ENCODE results near the gene NPFF. TPM values are rescaled to one million over a fixed set of nuclear protein-coding genes. Genes with fewer than 3 reads are reported as not detected.
"Not testable (repeated sequence)": the region's sequence is repeated elsewhere in the genome, so short reads cannot be mapped to it uniquely, and the experiment has no call there.

NPFF gene
- under 1 TPM in 1 of 3 donors, not detected in 2; 0.98 TPM for total RNA-seq

- intact Hi-C loops (cut with DNase I; ENCODE audit: low total_unique reads): no loop called here
- TF ChIP-seq POLR2AphosphoS5 (IDR thresholded peaks at IDR 0.05): no peak
- peak within 1 kb of the TSS; percentile 21 to 45 for H3K27ac ChIP-seq
Measured at GRCh38 chr12:53506881-53507602, at the start of gene NPFF. NPFF (minus strand) TSS chr12:53507484; CDS start chr12:53507474, 10 bp downstream.

GRCh38 chr12:53552361-53553327 lies 45.4 kb upstream of the NPFF start:
- Histone ChIP-seq H3K36me3 (no peaks in the 10 kb centered on the region), H3K4me3 (no peak overlapping the region), H3K4me1 (peaks cover 0 to under 1% of the 10 kb centered on the region in 2 donors), H3K27me3 (no peaks in the 10 kb centered on the region), H3K27ac (no peak overlapping the region), H3K9me3 (no peaks in the 10 kb centered on the region)
- no peak for DNase-seq (ENCODE audit: low spot score in 2 of 2)
- TF ChIP-seq POLR2A (IDR thresholded peaks at IDR 0.05): no peak
- no peak for TF ChIP-seq POLR2AphosphoS5 (IDR thresholded peaks at IDR 0.05)
- no peak for TF ChIP-seq CTCF (IDR thresholded peaks at IDR 0.05)
- intact Hi-C loops (cut with DNase I; ENCODE audit: low total_unique reads): no loop called here

More at GRCh38 chr12:53506881-53507602, at the start of gene NPFF:
- no peaks in the 10 kb centered on the region for H3K27me3 ChIP-seq
- H3K4me1 ChIP-seq: peaks cover under 1 to 3% of the 10 kb centered on the region in 2 donors
- no peaks in the 10 kb centered on the region for H3K9me3 ChIP-seq
- no peaks in the 10 kb centered on the region for H3K36me3 ChIP-seq
- no peak within 1 kb of the TSS for H3K4me3 ChIP-seq
- no peak for DNase-seq (ENCODE audit: low spot score in 2 of 2)

- no peak for DNase-seq (ENCODE audit: low spot score in 2 of 2)
- H3K4me3 ChIP-seq: no peak overlapping the region
- H3K4me1 ChIP-seq: no peaks in the 10 kb centered on the region
- TF ChIP-seq CTCF (IDR thresholded peaks at IDR 0.05): no peak
- no peak for TF ChIP-seq POLR2AphosphoS5 (IDR thresholded peaks at IDR 0.05)
- no peak for TF ChIP-seq POLR2A (IDR thresholded peaks at IDR 0.05)
- peak overlapping the region in 1 of 2 donors; percentile 3 for H3K27ac ChIP-seq
- no peaks in the 10 kb centered on the region for H3K27me3 ChIP-seq
- H3K9me3 ChIP-seq: no peaks in the 10 kb centered on the region
- H3K36me3 ChIP-seq: no peaks in the 10 kb centered on the region
- intact Hi-C loops (cut with DNase I; ENCODE audit: low total_unique reads): no loop called here
Measured at GRCh38 chr12:53551889-53552291, 44.6 kb upstream of the NPFF start.

- no peaks in the 10 kb centered on the region for H3K4me1 ChIP-seq
- no peaks in the 10 kb centered on the region for H3K36me3 ChIP-seq
- no peaks in the 10 kb centered on the region for H3K9me3 ChIP-seq
- no peak for TF ChIP-seq CTCF (IDR thresholded peaks at IDR 0.05)
- TF ChIP-seq POLR2AphosphoS5 (IDR thresholded peaks at IDR 0.05): no peak
- TF ChIP-seq POLR2A (IDR thresholded peaks at IDR 0.05): no peak
- H3K27me3 ChIP-seq: no peaks in the 10 kb centered on the region
- no peak for DNase-seq (ENCODE audit: low spot score in 2 of 2)
- H3K27ac ChIP-seq: no peak overlapping the region
- H3K4me3 ChIP-seq: no peak overlapping the region
- intact Hi-C loops (cut with DNase I; ENCODE audit: low total_unique reads): no loop called here
Measured at GRCh38 chr12:53550595-53550994, 43.3 kb upstream of the NPFF start.

GRCh38 chr12:53550131-53550530 lies 42.8 kb upstream of the NPFF start:
- H3K4me1 ChIP-seq; H3K27ac ChIP-seq; DNase-seq (ENCODE audit: low spot score in 2 of 2); H3K36me3 ChIP-seq; intact Hi-C loops (cut with DNase I; ENCODE audit: low total_unique reads); H3K27me3 ChIP-seq; H3K4me3 ChIP-seq; H3K9me3 ChIP-seq: not testable (repeated sequence)

GRCh38 chr12:53548354-53548753 lies 41.1 kb upstream of the NPFF start:
- intact Hi-C loops (cut with DNase I; ENCODE audit: low total_unique reads): loop anchor here (5.0 kb wide), 1 partner anchor 129 kb away; the partner anchor contains the start of gene ATP5MC2
- not testable (repeated sequence) for H3K36me3 ChIP-seq; H3K27ac ChIP-seq; H3K27me3 ChIP-seq; H3K4me1 ChIP-seq; H3K4me3 ChIP-seq; DNase-seq (ENCODE audit: low spot score in 2 of 2); H3K9me3 ChIP-seq
